ENCODE data around the gene ABHD17B. TPM values are rescaled to one million over a fixed set of nuclear protein-coding genes. Genes with fewer than 3 reads are reported as not detected.

The ABHD17B gene
- total and polyA plus RNA-seq, 2 donors (not counting 3 experiments of a cell fraction or from before 2014, with no cell fraction given), result 12.8 to 16.8 TPM

DNA sequence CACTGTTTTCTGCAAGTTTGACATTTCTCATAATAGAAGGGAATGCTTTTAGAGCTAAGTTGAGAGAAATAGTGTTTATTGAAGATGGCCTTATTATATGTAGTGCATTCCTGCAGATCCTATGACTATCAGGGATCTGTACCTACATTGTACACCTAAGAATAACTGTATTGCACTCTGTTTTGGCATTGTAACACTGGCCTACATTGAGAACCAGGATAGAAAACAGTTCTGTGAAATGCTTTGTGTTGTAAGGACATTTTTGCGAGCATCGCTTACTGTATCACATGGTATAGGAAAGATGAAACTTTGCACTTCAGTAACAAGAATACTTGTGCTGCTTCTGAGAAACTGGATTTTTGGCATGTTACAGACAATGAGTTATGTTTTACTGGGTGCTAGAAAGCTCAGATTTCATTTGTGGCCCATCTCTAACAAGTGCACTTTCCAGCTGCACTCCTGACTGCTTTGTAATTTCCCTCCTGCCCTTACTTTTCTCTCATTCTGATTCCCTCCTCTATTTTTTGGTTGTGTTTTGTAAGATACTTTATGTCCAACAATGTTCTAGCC, 31.1 kb upstream of the ABHD17B start:
- H3K9ac ChIP-seq (replicated peaks; ENCODE audit: extremely low read depth, insufficient read depth, low read length), result no peak overlapping the region
- H3K9me1 ChIP-seq (replicated peaks; ENCODE audit: control insufficient read depth, extremely low read depth, insufficient read depth, low read length), result no peaks in the 10 kb centered on the region
- H3K36me3 ChIP-seq (ENCODE audit: control insufficient read depth in 2 of 2, extremely low read depth in 1 of 2, insufficient read depth in 2 of 2, low read length in 2 of 2), result no peaks in the 10 kb centered on the region
- H3K4me2 ChIP-seq (ENCODE audit: insufficient read depth, low read length), result no peak overlapping the region
- H3K9me3 ChIP-seq (replicated peaks; ENCODE audit: control insufficient read depth, insufficient read depth, low read length), result no peaks in the 10 kb centered on the region
- no peak overlapping the region for H3K27ac ChIP-seq (ENCODE audit: insufficient read depth, low read depth, low read length)
- POLR2A ChIA-PET, result no interaction called here
- H3K79me2 ChIP-seq (ENCODE audit: control insufficient read depth, insufficient read depth, low read length), result peaks cover 2% of the 10 kb centered on the region
- BruUV-seq (replicated peaks), result no TSS peak
- FAIRE-seq (no peak), DNase-seq (ENCODE audit: low read depth, low spot score) (no peak)
- no peak overlapping the region for H2AFZ ChIP-seq (ENCODE audit: low read depth, low read length)
- CTCF ChIA-PET, result no interaction called here
- dilution Hi-C loops (cut with MboI; ENCODE audit: extremely low pct_ligation_motif_present, low sequenced_read_pairs), result no loop called here
- H3K27me3 ChIP-seq (ENCODE audit: control insufficient read depth in 2 of 2, insufficient read depth in 2 of 2, low read length in 2 of 2), result no peaks in the 10 kb centered on the region
- H4K20me1 ChIP-seq (replicated peaks; ENCODE audit: control insufficient read depth, extremely low read depth, insufficient read depth, low read length), result no peaks in the 10 kb centered on the region
- H3K4me3 ChIP-seq (replicated peaks in 1 of 3; ENCODE audit: insufficient read depth in 1 of 3, low read depth in 1 of 3, low read length in 3 of 3), result no peak overlapping the region
- intact Hi-C loops (cut with micrococcal nuclease), result no loop called here
- TF ChIP-seq EZH2 (IDR thresholded peaks at IDR 0.05; ENCODE audit: borderline replicate concordance, low read depth, low read length, severe bottlenecking), result no peak
- TF ChIP-seq MYC (IDR thresholded peaks at IDR 0.05; ENCODE audit: low read depth, low read length), result no peak
- TF ChIP-seq POLR2A (IDR thresholded peaks at IDR 0.05; ENCODE audit: low read depth, low read length), result no peak
- no peak for TF ChIP-seq POLR2AphosphoS5 (IDR thresholded peaks at IDR 0.05; ENCODE audit: insufficient read depth, low read depth, low read length)
- TF ChIP-seq GATA2 (IDR thresholded peaks at IDR 0.05; ENCODE audit: insufficient read depth, insufficient read length, low read depth, low read length), result no peak
- TF ChIP-seq, protein P1, sequence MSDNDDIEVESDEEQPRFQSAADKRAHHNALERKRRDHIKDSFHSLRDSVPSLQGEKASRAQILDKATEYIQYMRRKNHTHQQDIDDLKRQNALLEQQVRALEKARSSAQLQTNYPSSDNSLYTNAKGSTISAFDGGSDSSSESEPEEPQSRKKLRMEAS (IDR thresholded peaks at IDR 0.05; ENCODE audit: insufficient read depth, insufficient read length), result no peak
- H3K4me1 ChIP-seq (ENCODE audit: control insufficient read depth, extremely low read depth, insufficient read depth, low read length), result no peaks in the 10 kb centered on the region

DNA sequence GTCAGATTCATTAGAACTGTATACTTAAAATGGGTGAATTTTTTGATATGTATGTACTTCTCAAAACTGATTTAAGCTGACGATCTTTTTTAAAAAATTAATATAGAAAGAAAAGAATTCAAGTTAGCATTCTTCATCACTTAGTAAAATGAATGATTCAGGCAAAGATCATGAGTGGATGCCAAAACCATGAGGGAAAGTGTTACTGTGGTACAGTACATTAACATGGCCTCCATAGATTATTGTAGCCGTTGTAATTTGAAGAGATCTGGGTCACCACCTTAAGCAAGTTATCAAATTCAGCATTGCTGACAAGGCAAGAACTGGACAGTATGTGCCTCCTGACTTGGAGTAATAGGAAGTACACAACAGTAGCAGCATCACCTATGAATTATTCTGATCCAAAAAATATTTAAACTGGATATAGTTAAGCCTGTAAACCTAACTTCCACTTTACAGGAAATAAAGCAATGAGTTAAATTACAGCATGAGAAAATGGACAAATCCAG, 30.1 kb upstream of the ABHD17B start:
- no peaks in the 10 kb centered on the region for H3K9me1 ChIP-seq (replicated peaks; ENCODE audit: control insufficient read depth, extremely low read depth, insufficient read depth, low read length)
- peaks cover 2% of the 10 kb centered on the region for H3K79me2 ChIP-seq (ENCODE audit: control insufficient read depth, insufficient read depth, low read length)
- no TSS peak for BruUV-seq (replicated peaks)
- no peak overlapping the region for H3K27ac ChIP-seq (ENCODE audit: insufficient read depth, low read depth, low read length)
- no peak overlapping the region for H3K9ac ChIP-seq (replicated peaks; ENCODE audit: extremely low read depth, insufficient read depth, low read length)
- FAIRE-seq (no peak), DNase-seq (ENCODE audit: low read depth, low spot score) (no peak)
- no peak overlapping the region for H3K4me3 ChIP-seq (replicated peaks in 1 of 3; ENCODE audit: insufficient read depth in 1 of 3, low read depth in 1 of 3, low read length in 3 of 3)
- TF ChIP-seq GATA2 (IDR thresholded peaks at IDR 0.05; ENCODE audit: insufficient read depth, insufficient read length, low read depth, low read length) (no peak), MYC (IDR thresholded peaks at IDR 0.05; ENCODE audit: low read depth, low read length) (no peak), POLR2A (IDR thresholded peaks at IDR 0.05; ENCODE audit: low read depth, low read length) (no peak), POLR2AphosphoS5 (IDR thresholded peaks at IDR 0.05; ENCODE audit: insufficient read depth, low read depth, low read length) (no peak), EZH2 (IDR thresholded peaks at IDR 0.05; ENCODE audit: borderline replicate concordance, low read depth, low read length, severe bottlenecking) (no peak), JUN (IDR thresholded peaks at IDR 0.05; ENCODE audit: borderline replicate concordance, insufficient read depth, insufficient read length, low read depth) (no peak), FOS (IDR thresholded peaks at IDR 0.05; ENCODE audit: borderline replicate concordance, insufficient read depth, low read length) (no peak)
- TF ChIP-seq, protein P2, sequence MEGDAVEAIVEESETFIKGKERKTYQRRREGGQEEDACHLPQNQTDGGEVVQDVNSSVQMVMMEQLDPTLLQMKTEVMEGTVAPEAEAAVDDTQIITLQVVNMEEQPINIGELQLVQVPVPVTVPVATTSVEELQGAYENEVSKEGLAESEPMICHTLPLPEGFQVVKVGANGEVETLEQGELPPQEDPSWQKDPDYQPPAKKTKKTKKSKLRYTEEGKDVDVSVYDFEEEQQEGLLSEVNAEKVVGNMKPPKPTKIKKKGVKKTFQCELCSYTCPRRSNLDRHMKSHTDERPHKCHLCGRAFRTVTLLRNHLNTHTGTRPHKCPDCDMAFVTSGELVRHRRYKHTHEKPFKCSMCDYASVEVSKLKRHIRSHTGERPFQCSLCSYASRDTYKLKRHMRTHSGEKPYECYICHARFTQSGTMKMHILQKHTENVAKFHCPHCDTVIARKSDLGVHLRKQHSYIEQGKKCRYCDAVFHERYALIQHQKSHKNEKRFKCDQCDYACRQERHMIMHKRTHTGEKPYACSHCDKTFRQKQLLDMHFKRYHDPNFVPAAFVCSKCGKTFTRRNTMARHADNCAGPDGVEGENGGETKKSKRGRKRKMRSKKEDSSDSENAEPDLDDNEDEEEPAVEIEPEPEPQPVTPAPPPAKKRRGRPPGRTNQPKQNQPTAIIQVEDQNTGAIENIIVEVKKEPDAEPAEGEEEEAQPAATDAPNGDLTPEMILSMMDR (IDR thresholded peaks at IDR 0.05; ENCODE audit: extremely low read depth in 1 of 2, insufficient read depth in 1 of 2, low read depth in 1 of 2, low read length in 2 of 2), result no peak
- TF ChIP-seq, protein P1 (IDR thresholded peaks at IDR 0.05; ENCODE audit: insufficient read depth, insufficient read length), result no peak
- H3K4me2 ChIP-seq (ENCODE audit: insufficient read depth, low read length), result no peak overlapping the region
- H3K9me3 ChIP-seq (replicated peaks; ENCODE audit: control insufficient read depth, insufficient read depth, low read length), result no peaks in the 10 kb centered on the region
- H3K4me1 ChIP-seq (ENCODE audit: control insufficient read depth, extremely low read depth, insufficient read depth, low read length), result no peaks in the 10 kb centered on the region
- POLR2A ChIA-PET, result no interaction called here
- no peak overlapping the region for H2AFZ ChIP-seq (ENCODE audit: low read depth, low read length)
- intact Hi-C loops (cut with micrococcal nuclease), result no loop called here
- dilution Hi-C loops (cut with MboI; ENCODE audit: extremely low pct_ligation_motif_present, low sequenced_read_pairs), result no loop called here
- no peaks in the 10 kb centered on the region for H3K27me3 ChIP-seq (ENCODE audit: control insufficient read depth in 2 of 2, insufficient read depth in 2 of 2, low read length in 2 of 2)
- CTCF ChIA-PET, result interaction anchor here (1.7 kb wide), 1 partner anchor 15 kb away, joined by 3 read pairs; no protein-coding TSS in a partner anchor
- no peaks in the 10 kb centered on the region for H3K36me3 ChIP-seq (ENCODE audit: control insufficient read depth in 2 of 2, extremely low read depth in 1 of 2, insufficient read depth in 2 of 2, low read length in 2 of 2)
- H4K20me1 ChIP-seq (replicated peaks; ENCODE audit: control insufficient read depth, extremely low read depth, insufficient read depth, low read length), result no peaks in the 10 kb centered on the region
